GM23338 (cell line): ENCODE results near the gene PNP. TPM values are rescaled to one million over a fixed set of nuclear protein-coding genes. Genes with fewer than 3 reads are reported as not detected.

ENCODE experiments used
- ATAC-seq: fragments of 200-7000 bp; cut with Tn5 transposase; 3 replicates; pipeline ENCODE4 v1.9.1; 2020
- DNase-seq: peaks from one replicate; pipeline ENCODE4 v3.0.0-alpha.2; 2015; ENCODE audit warnings: low spot score
- H2AFZ ChIP-seq: fragments of 200-600 bp; sonication (generic); 2 replicates; pipeline ENCODE4 v1.8.0; 2016; ENCODE audit warnings: antibody characterized with exemption, mild to moderate bottlenecking, moderate library complexity
- H3F3A ChIP-seq: fragments of 200-600 bp; sonication (generic); replicated peaks from 2 replicates; pipeline ENCODE4 v1.8.0; 2017; ENCODE audit warnings: antibody characterized with exemption, mixed run types, low read depth
- H3K27ac ChIP-seq: fragments of 200-600 bp; sonication (generic); 2 replicates; pipeline ENCODE4 v1.6.1; 2016; ENCODE audit warnings: low read depth
- H3K27me3 ChIP-seq: fragments of 200-600 bp; sonication (generic); 2 replicates; pipeline ENCODE4 v1.8.0; 2016; ENCODE audit warnings: mild to moderate bottlenecking, mixed run types, moderate library complexity; ENCODE audit not compliant: insufficient read depth
- H3K36me3 ChIP-seq: fragments of 200-600 bp; sonication (generic); 2 replicates; pipeline ENCODE4 v1.8.0; 2016; ENCODE audit warnings: mild to moderate bottlenecking; ENCODE audit not compliant: insufficient read depth
- H3K4me1 ChIP-seq: fragments of 200-600 bp; sonication (generic); 2 replicates; pipeline ENCODE4 v1.8.0; 2016; ENCODE audit warnings: mild to moderate bottlenecking, moderate library complexity; ENCODE audit not compliant: insufficient read depth
- H3K4me2 ChIP-seq: fragments of 200-600 bp; sonication (generic); 2 replicates; pipeline ENCODE4 v1.7.1; 2017; ENCODE audit warnings: mixed run types
- H3K4me3 ChIP-seq: fragments of 200-600 bp; sonication (generic); 2 replicates; pipeline ENCODE4 v1.6.1; 2016; ENCODE audit warnings: mixed run types
- H3K79me2 ChIP-seq: fragments of 200-600 bp; sonication (generic); replicated peaks from 2 replicates; pipeline ENCODE4 v1.8.0; 2017; ENCODE audit warnings: mild to moderate bottlenecking; ENCODE audit not compliant: insufficient read depth
- H3K9me2 ChIP-seq: fragments of 200-600 bp; sonication (generic); 2 replicates; pipeline ENCODE4 v1.8.0; 2017; ENCODE audit not compliant: insufficient read depth
- H4K20me1 ChIP-seq: fragments of 200-600 bp; sonication (generic); replicated peaks from 2 replicates; pipeline ENCODE4 v1.8.0; 2017; ENCODE audit warnings: mild to moderate bottlenecking; ENCODE audit not compliant: insufficient read depth
- H3K27ac Mint-ChIP-seq: 2 replicates; pipeline ENCODE4 v1.8.0; 2020; ENCODE audit warnings: inconsistent platforms, mild to moderate bottlenecking, moderate library complexity, mixed read lengths
- H3K27me3 Mint-ChIP-seq: 3 replicates; pipeline ENCODE4 v1.8.0; 2022; ENCODE audit warnings: low read depth, mild to moderate bottlenecking, moderate library complexity, mixed read lengths, inconsistent platforms; ENCODE audit not compliant: insufficient read depth, poor library complexity
- H3K36me3 Mint-ChIP-seq: 3 replicates; pipeline ENCODE4 v1.8.0; 2021; ENCODE audit warnings: low read depth, mild to moderate bottlenecking, inconsistent platforms, moderate library complexity, mixed read lengths
- H3K4me1 Mint-ChIP-seq: 3 replicates; pipeline ENCODE4 v1.8.0; 2020; ENCODE audit warnings: mild to moderate bottlenecking, inconsistent platforms, mixed read lengths
- H3K4me3 Mint-ChIP-seq: 3 replicates; pipeline ENCODE4 v1.8.0; 2021; ENCODE audit warnings: moderate library complexity, mild to moderate bottlenecking, inconsistent platforms, mixed read lengths
- H3K9me3 Mint-ChIP-seq: 3 replicates; pipeline ENCODE4 v1.8.0; 2020; ENCODE audit warnings: moderate library complexity, mild to moderate bottlenecking, inconsistent platforms, mixed read lengths
- CREB1 ChIP-seq: fragments of 250-450 bp; sonication (Bioruptor Pico); IDR thresholded peaks from 2 replicates; pipeline ENCODE4 v1.5.0; 2020; ENCODE audit warnings: low read depth, mild to moderate bottlenecking, moderate library complexity
- EZH2 ChIP-seq: fragments of 200-600 bp; sonication (generic); IDR thresholded peaks from one replicate; pipeline ENCODE4 v1.8.0; 2017; ENCODE audit warnings: antibody characterized with exemption, mild to moderate bottlenecking, low read depth; ENCODE audit not compliant: unreplicated experiment
- EZH2phosphoT487 ChIP-seq: fragments of 200-600 bp; sonication (generic); IDR thresholded peaks from one replicate; pipeline ENCODE4 v1.8.1; 2018; ENCODE audit warnings: antibody characterized with exemption; ENCODE audit not compliant: unreplicated experiment
- JUNB ChIP-seq: IDR thresholded peaks from one replicate; pipeline ENCODE4 v1.6.1; 2016; ENCODE audit warnings: antibody characterized with exemption; ENCODE audit not compliant: unreplicated experiment
- NANOG ChIP-seq: IDR thresholded peaks from 2 replicates; pipeline ENCODE4 v1.6.1; 2016; ENCODE audit warnings: antibody characterized with exemption, borderline replicate concordance
- POLR2AphosphoS5 ChIP-seq: IDR thresholded peaks from 2 replicates; pipeline ENCODE4 v1.6.1; 2016; ENCODE audit warnings: antibody characterized with exemption, low read depth
- STAT1 ChIP-seq: IDR thresholded peaks from one replicate; pipeline ENCODE4 v1.6.1; 2016; ENCODE audit warnings: antibody characterized with exemption; ENCODE audit not compliant: unreplicated experiment
- ZNF114 ChIP-seq: fragments of 250-450 bp; sonication (Bioruptor Pico); IDR thresholded peaks from 2 replicates; pipeline ENCODE4 v1.5.0; 2020; ENCODE audit warnings: mild to moderate bottlenecking, moderate library complexity
- ZNF331 ChIP-seq: fragments of 250-450 bp; sonication (Bioruptor Pico); IDR thresholded peaks from 2 replicates; pipeline ENCODE4 v1.5.0; 2020; ENCODE audit warnings: low read depth, mild to moderate bottlenecking, moderate library complexity
- polyA plus RNA-seq: library from polyadenylated mRNA; unstranded; fragments of >200 nt; fragmentation: Nextera tagmentation; extraction: Ambion mirVana; gene quantifications from 2 replicates; pipeline ENCODE4 v1.2.1, GENCODE V29; 2016
- total RNA-seq: library from RNA; depleted of rRNA; stranded (reverse); fragments of >200 nt; shearing (Covaris generic); gene quantifications from 2 replicates; pipeline ENCODE4 v1.2.3, GENCODE V29; 2014
- TF ChIP-seq, protein P1 (sequence below): IDR thresholded peaks from 2 replicates; pipeline ENCODE4 v1.6.1; 2016; ENCODE audit warnings: antibody characterized with exemption
- TF ChIP-seq, protein P2 (sequence below): IDR thresholded peaks from one replicate; pipeline ENCODE4 v1.6.1; 2018; ENCODE audit warnings: antibody characterized with exemption; ENCODE audit not compliant: unreplicated experiment
- TF ChIP-seq, protein P3 (sequence below): fragments of 250-450 bp; sonication (Bioruptor Pico); IDR thresholded peaks from 2 replicates; pipeline ENCODE4 v1.5.0; 2020; ENCODE audit warnings: mild to moderate bottlenecking, moderate library complexity
- TF ChIP-seq, protein P4 (sequence below), 2 experiments: fragments of 200-600 bp in 1 of 2; sonication (generic) in 1 of 2; conservative IDR thresholded peaks; 2 replicates each; pipeline versions ENCODE4 v1.5.1 to v1.6.1; 2016 to 2017; ENCODE audit warnings: antibody characterized with exemption in 2 of 2, low read depth in 2 of 2, mild to moderate bottlenecking in 2 of 2, moderate library complexity in 1 of 2

PNP gene
- total and polyA plus RNA-seq, 2 experiments from 2014 or later: 60.7 to 102 TPM

DNA sequence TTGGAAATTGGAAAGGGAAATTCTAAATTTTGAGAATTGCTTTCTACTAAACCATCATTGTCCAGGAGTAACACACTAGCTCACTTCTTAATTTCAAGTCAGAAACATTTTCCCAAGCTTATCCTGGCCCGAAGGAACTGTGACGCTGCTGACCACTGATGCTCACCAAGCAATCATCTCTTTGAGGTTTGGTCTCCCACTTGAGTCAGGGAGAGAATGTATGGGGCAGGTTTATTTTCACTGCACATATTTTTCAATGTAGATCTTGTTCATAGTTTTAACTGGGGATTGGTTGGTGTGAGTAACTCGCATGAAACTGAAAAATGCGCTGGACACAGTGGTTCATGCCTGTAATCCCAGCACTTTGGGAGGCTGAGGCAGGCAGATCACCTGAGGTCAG is 23.3 kb downstream of the PNP start:
- H3K27me3 ChIP-seq: no peaks in the 10 kb centered on the region
- no peaks in the 10 kb centered on the region for H3K79me2 ChIP-seq
- no peak overlapping the region for H3K27ac Mint-ChIP-seq
- H3K9me2 ChIP-seq: no peaks in the 10 kb centered on the region
- peaks cover 6% of the 10 kb centered on the region for H3K27me3 Mint-ChIP-seq
- H3K4me1 ChIP-seq: peaks cover 25% of the 10 kb centered on the region
- H3K4me3 Mint-ChIP-seq: no peak overlapping the region
- no peak overlapping the region for H3K27ac ChIP-seq
- 0 out of 2 replicates have a peak, but pooled peaks cover 3% of the 10 kb centered on the region for H3F3A ChIP-seq
- DNase-seq: no peak
- H2AFZ ChIP-seq: no peak overlapping the region
- H3K9me3 Mint-ChIP-seq: no peaks in the 10 kb centered on the region
- H3K4me2 ChIP-seq: no peak overlapping the region
- H3K4me3 ChIP-seq: no peak overlapping the region
- no peaks in the 10 kb centered on the region for H4K20me1 ChIP-seq
- H3K36me3 ChIP-seq: 0 out of 2 replicates have a peak, but pooled peaks cover 2% of the 10 kb centered on the region
- TF ChIP-seq, protein P1, sequence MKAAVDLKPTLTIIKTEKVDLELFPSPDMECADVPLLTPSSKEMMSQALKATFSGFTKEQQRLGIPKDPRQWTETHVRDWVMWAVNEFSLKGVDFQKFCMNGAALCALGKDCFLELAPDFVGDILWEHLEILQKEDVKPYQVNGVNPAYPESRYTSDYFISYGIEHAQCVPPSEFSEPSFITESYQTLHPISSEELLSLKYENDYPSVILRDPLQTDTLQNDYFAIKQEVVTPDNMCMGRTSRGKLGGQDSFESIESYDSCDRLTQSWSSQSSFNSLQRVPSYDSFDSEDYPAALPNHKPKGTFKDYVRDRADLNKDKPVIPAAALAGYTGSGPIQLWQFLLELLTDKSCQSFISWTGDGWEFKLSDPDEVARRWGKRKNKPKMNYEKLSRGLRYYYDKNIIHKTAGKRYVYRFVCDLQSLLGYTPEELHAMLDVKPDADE: no peak
- TF ChIP-seq JUNB (no peak), ZNF331 (CRISPR knock-in tag) (no peak), EZH2phosphoT487 (no peak), POLR2AphosphoS5 (no peak), EZH2 (no peak), NANOG (no peak), ZNF114 (CRISPR knock-in tag) (no peak), CREB1 (CRISPR knock-in tag) (no peak), STAT1 (no peak)
- TF ChIP-seq, protein P2, sequence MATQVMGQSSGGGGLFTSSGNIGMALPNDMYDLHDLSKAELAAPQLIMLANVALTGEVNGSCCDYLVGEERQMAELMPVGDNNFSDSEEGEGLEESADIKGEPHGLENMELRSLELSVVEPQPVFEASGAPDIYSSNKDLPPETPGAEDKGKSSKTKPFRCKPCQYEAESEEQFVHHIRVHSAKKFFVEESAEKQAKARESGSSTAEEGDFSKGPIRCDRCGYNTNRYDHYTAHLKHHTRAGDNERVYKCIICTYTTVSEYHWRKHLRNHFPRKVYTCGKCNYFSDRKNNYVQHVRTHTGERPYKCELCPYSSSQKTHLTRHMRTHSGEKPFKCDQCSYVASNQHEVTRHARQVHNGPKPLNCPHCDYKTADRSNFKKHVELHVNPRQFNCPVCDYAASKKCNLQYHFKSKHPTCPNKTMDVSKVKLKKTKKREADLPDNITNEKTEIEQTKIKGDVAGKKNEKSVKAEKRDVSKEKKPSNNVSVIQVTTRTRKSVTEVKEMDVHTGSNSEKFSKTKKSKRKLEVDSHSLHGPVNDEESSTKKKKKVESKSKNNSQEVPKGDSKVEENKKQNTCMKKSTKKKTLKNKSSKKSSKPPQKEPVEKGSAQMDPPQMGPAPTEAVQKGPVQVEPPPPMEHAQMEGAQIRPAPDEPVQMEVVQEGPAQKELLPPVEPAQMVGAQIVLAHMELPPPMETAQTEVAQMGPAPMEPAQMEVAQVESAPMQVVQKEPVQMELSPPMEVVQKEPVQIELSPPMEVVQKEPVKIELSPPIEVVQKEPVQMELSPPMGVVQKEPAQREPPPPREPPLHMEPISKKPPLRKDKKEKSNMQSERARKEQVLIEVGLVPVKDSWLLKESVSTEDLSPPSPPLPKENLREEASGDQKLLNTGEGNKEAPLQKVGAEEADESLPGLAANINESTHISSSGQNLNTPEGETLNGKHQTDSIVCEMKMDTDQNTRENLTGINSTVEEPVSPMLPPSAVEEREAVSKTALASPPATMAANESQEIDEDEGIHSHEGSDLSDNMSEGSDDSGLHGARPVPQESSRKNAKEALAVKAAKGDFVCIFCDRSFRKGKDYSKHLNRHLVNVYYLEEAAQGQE: no peak
- TF ChIP-seq, protein P3, sequence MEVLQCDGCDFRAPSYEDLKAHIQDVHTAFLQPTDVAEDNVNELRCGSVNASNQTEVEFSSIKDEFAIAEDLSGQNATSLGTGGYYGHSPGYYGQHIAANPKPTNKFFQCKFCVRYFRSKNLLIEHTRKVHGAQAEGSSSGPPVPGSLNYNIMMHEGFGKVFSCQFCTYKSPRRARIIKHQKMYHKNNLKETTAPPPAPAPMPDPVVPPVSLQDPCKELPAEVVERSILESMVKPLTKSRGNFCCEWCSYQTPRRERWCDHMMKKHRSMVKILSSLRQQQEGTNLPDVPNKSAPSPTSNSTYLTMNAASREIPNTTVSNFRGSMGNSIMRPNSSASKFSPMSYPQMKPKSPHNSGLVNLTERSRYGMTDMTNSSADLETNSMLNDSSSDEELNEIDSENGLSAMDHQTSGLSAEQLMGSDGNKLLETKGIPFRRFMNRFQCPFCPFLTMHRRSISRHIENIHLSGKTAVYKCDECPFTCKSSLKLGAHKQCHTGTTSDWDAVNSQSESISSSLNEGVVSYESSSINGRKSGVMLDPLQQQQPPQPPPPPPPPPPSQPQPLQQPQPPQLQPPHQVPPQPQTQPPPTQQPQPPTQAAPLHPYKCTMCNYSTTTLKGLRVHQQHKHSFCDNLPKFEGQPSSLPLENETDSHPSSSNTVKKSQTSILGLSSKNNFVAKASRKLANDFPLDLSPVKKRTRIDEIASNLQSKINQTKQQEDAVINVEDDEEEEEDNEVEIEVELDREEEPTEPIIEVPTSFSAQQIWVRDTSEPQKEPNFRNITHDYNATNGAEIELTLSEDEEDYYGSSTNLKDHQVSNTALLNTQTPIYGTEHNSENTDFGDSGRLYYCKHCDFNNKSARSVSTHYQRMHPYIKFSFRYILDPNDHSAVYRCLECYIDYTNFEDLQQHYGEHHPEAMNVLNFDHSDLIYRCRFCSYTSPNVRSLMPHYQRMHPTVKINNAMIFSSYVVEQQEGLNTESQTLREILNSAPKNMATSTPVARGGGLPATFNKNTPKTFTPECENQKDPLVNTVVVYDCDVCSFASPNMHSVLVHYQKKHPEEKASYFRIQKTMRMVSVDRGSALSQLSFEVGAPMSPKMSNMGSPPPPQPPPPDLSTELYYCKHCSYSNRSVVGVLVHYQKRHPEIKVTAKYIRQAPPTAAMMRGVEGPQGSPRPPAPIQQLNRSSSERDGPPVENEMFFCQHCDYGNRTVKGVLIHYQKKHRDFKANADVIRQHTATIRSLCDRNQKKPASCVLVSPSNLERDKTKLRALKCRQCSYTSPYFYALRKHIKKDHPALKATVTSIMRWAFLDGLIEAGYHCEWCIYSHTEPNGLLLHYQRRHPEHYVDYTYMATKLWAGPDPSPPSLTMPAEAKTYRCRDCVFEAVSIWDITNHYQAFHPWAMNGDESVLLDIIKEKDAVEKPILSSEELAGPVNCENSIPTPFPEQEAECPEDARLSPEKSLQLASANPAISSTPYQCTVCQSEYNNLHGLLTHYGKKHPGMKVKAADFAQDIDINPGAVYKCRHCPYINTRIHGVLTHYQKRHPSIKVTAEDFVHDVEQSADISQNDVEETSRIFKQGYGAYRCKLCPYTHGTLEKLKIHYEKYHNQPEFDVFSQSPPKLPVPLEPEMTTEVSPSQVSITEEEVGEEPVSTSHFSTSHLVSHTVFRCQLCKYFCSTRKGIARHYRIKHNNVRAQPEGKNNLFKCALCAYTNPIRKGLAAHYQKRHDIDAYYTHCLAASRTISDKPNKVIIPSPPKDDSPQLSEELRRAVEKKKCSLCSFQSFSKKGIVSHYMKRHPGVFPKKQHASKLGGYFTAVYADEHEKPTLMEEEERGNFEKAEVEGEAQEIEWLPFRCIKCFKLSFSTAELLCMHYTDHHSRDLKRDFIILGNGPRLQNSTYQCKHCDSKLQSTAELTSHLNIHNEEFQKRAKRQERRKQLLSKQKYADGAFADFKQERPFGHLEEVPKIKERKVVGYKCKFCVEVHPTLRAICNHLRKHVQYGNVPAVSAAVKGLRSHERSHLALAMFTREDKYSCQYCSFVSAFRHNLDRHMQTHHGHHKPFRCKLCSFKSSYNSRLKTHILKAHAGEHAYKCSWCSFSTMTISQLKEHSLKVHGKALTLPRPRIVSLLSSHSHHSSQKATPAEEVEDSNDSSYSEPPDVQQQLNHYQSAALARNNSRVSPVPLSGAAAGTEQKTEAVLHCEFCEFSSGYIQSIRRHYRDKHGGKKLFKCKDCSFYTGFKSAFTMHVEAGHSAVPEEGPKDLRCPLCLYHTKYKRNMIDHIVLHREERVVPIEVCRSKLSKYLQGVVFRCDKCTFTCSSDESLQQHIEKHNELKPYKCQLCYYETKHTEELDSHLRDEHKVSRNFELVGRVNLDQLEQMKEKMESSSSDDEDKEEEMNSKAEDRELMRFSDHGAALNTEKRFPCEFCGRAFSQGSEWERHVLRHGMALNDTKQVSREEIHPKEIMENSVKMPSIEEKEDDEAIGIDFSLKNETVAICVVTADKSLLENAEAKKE: no peak
- TF ChIP-seq, protein P4, sequence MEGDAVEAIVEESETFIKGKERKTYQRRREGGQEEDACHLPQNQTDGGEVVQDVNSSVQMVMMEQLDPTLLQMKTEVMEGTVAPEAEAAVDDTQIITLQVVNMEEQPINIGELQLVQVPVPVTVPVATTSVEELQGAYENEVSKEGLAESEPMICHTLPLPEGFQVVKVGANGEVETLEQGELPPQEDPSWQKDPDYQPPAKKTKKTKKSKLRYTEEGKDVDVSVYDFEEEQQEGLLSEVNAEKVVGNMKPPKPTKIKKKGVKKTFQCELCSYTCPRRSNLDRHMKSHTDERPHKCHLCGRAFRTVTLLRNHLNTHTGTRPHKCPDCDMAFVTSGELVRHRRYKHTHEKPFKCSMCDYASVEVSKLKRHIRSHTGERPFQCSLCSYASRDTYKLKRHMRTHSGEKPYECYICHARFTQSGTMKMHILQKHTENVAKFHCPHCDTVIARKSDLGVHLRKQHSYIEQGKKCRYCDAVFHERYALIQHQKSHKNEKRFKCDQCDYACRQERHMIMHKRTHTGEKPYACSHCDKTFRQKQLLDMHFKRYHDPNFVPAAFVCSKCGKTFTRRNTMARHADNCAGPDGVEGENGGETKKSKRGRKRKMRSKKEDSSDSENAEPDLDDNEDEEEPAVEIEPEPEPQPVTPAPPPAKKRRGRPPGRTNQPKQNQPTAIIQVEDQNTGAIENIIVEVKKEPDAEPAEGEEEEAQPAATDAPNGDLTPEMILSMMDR (conservative IDR thresholded peaks at IDR 0.05; ENCODE audit: low read depth in 2 of 2): no peak
- no peaks in the 10 kb centered on the region for H3K36me3 Mint-ChIP-seq
- no peak for ATAC-seq
- peaks cover 48% of the 10 kb centered on the region for H3K4me1 Mint-ChIP-seq
